ENCODE data around the gene YTHDC2. TPM values are rescaled to one million over a fixed set of nuclear protein-coding genes. Genes with fewer than 3 reads are reported as not detected.

Gene YTHDC2
- 10 to 100 TPM; 33.0 to 37.3 TPM for total RNA-seq

GRCh38 chr5:113513384-113514288 lies at the start of gene YTHDC2:
YTHDC2 (plus strand) TSS chr5:113513694; CDS start chr5:113513896, 202 bp downstream.

DNA sequence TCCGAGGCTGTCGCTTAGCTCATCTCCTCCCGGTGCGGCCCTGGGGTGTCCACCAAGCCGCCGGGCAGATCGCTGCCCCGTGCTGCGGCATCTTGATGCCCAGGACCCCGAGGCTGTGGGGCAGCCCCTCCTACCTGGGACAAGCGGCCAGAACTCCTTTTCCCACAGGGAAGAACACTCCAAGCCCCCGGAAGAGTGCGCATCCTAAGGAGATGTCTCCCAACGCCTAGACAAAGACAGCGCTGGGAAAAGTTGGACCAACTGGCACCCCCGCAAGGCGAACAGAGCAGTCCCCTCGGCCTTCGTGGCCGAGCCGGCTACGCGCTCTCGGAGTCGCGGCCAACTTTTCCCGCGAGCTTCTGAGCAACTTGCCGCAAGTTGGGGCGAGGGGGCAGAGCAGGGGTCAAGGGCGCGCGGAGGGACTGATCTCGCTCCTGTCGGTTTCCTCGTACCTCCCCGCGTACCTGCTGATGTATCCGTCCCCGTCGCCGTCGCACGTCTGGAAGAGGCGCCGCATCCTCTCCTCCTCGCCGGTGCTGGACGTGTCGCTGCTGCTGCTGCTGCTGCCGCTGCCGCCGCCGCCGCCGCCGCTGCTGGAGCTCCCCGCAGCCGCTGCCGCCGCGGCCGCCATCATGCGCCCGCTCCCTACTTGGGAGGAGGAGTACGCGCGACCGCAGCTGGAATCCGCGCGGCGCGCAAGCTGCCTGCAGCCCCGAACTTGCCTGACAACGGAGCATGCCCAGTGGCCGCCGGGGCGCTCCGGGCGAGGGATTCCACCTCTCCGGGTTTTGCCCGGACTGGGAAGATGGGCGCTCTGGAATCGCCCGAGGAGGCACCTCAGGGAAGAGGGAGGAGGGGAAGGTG lies 25.5 kb upstream of the YTHDC2 start, which contains the start of gene MCC:
Gene MCC, minus strand, starts transcription at position 673 of the 864 bp plus-strand sequence.

Other genes with a start within 250 kb of the YTHDC2 start
- gene TSSK1B, start 78.7 kb upstream of the YTHDC2 start, total RNA-seq: not detected
- 1 to 10 TPM; 1.7 to 1.8 TPM for gene MCC, start 25.2 kb upstream of the YTHDC2 start, total RNA-seq